ENCODE results near the gene S100Z. TPM values are rescaled to one million over a fixed set of nuclear protein-coding genes. Genes with fewer than 3 reads are reported as not detected.

S100Z gene
- total RNA-seq, 1 donor from 2014 or later, result not detected

- Histone ChIP-seq H3K4me2 (ENCODE audit: low read length) (peak within 1 kb of the TSS; percentile 91), H3K9me3 (ENCODE audit: insufficient read depth, low read depth, low read length) (no peaks in the 10 kb centered on the region), H3K4me1 (ENCODE audit: insufficient read depth, low read length) (peaks cover 30% of the 10 kb centered on the region), H4K20me1 (ENCODE audit: insufficient read depth, low read length) (no peaks in the 10 kb centered on the region), H3K27ac (ENCODE audit: low read depth, low read length) (peak within 1 kb of the TSS; percentile 77), H3K9ac (ENCODE audit: low read length) (peak within 1 kb of the TSS; percentile 93), H3K4me3 (ENCODE audit: insufficient read depth, low read depth, low read length) (peak within 1 kb of the TSS; percentile 81), H3K27me3 (ENCODE audit: insufficient read depth, low read length) (no peaks in the 10 kb centered on the region), H3K79me2 (ENCODE audit: insufficient read depth, low read length) (peaks cover 44% of the 10 kb centered on the region), H3K36me3 (ENCODE audit: insufficient read depth, low read length) (no peaks in the 10 kb centered on the region), H2AFZ (ENCODE audit: low read depth, low read length) (peak within 1 kb of the TSS; percentile 78)
- H3K9me3 Mint-ChIP-seq (ENCODE audit: unreplicated experiment), result no peaks in the 10 kb centered on the region
- peak within 1 kb of the TSS; percentile 97 for H3K4me3 Mint-ChIP-seq (ENCODE audit: unreplicated experiment)
- H3K4me1 Mint-ChIP-seq (ENCODE audit: low read depth, unreplicated experiment), result peaks cover 14% of the 10 kb centered on the region
- peak; percentile 82 for DNase-seq (ENCODE audit: low read depth)
- TF ChIP-seq, protein P1, sequence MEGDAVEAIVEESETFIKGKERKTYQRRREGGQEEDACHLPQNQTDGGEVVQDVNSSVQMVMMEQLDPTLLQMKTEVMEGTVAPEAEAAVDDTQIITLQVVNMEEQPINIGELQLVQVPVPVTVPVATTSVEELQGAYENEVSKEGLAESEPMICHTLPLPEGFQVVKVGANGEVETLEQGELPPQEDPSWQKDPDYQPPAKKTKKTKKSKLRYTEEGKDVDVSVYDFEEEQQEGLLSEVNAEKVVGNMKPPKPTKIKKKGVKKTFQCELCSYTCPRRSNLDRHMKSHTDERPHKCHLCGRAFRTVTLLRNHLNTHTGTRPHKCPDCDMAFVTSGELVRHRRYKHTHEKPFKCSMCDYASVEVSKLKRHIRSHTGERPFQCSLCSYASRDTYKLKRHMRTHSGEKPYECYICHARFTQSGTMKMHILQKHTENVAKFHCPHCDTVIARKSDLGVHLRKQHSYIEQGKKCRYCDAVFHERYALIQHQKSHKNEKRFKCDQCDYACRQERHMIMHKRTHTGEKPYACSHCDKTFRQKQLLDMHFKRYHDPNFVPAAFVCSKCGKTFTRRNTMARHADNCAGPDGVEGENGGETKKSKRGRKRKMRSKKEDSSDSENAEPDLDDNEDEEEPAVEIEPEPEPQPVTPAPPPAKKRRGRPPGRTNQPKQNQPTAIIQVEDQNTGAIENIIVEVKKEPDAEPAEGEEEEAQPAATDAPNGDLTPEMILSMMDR (IDR thresholded peaks at IDR 0.05; ENCODE audit: insufficient read depth, low read depth, low read length), result no peak
- TF ChIP-seq EZH2 (IDR thresholded peaks at IDR 0.05; ENCODE audit: insufficient read depth, low read length), result no peak
- FAIRE-seq, result no peak
- no peaks in the 10 kb centered on the region for H3K27me3 Mint-ChIP-seq (ENCODE audit: low read depth, unreplicated experiment)
- peak within 1 kb of the TSS; percentile 96 for H3K27ac Mint-ChIP-seq (ENCODE audit: unreplicated experiment)
- H3K36me3 Mint-ChIP-seq (ENCODE audit: low read depth, unreplicated experiment), result peaks cover 11% of the 10 kb centered on the region
Observed at GRCh38 chr5:76818844-76819831, 30.7 kb upstream of the S100Z start, which contains the start of gene F2RL1. Gene F2RL1, plus strand, starts transcription at chr5:76819030. Its CDS starts 153 bp downstream, at chr5:76819183.

- FAIRE-seq (no peak), DNase-seq (ENCODE audit: low read depth) (no peak)
- H3K36me3 Mint-ChIP-seq (ENCODE audit: low read depth, unreplicated experiment), result peaks cover 11% of the 10 kb centered on the region
- H3K27ac Mint-ChIP-seq (ENCODE audit: unreplicated experiment), result peak overlapping the region; percentile 96
- H3K9me3 Mint-ChIP-seq (ENCODE audit: unreplicated experiment), result no peaks in the 10 kb centered on the region
- peaks cover 30% of the 10 kb centered on the region for H3K4me1 ChIP-seq (ENCODE audit: insufficient read depth, low read length)
- H3K4me3 Mint-ChIP-seq (ENCODE audit: unreplicated experiment), result peak overlapping the region; percentile 97
- no peaks in the 10 kb centered on the region for H3K27me3 Mint-ChIP-seq (ENCODE audit: low read depth, unreplicated experiment)
- H3K9me3 ChIP-seq (ENCODE audit: insufficient read depth, low read depth, low read length), result no peaks in the 10 kb centered on the region
- no peaks in the 10 kb centered on the region for H3K27me3 ChIP-seq (ENCODE audit: insufficient read depth, low read length)
- peak overlapping the region; percentile 91 for H3K4me2 ChIP-seq (ENCODE audit: low read length)
- peaks cover 11% of the 10 kb centered on the region for H3K4me1 Mint-ChIP-seq (ENCODE audit: low read depth, unreplicated experiment)
- H3K9ac ChIP-seq (ENCODE audit: low read length), result peak overlapping the region; percentile 93
- peak overlapping the region; percentile 77 for H3K27ac ChIP-seq (ENCODE audit: low read depth, low read length)
- no peaks in the 10 kb centered on the region for H3K36me3 ChIP-seq (ENCODE audit: insufficient read depth, low read length)
- H3K79me2 ChIP-seq (ENCODE audit: insufficient read depth, low read length), result peaks cover 52% of the 10 kb centered on the region
- peak overlapping the region; percentile 78 for H2AFZ ChIP-seq (ENCODE audit: low read depth, low read length)
- H4K20me1 ChIP-seq (ENCODE audit: insufficient read depth, low read length), result no peaks in the 10 kb centered on the region
- peak overlapping the region; percentile 81 for H3K4me3 ChIP-seq (ENCODE audit: insufficient read depth, low read depth, low read length)
- no peak for TF ChIP-seq EZH2 (IDR thresholded peaks at IDR 0.05; ENCODE audit: insufficient read depth, low read length)
- TF ChIP-seq, protein P1 (IDR thresholded peaks at IDR 0.05; ENCODE audit: insufficient read depth, low read depth, low read length), result no peak
Observed at GRCh38 chr5:76819851-76820525, 29.8 kb upstream of the S100Z start.

All from astrocyte (in vitro differentiated cells and primary cell).